ENCODE results near the gene NDFIP1. TPM values are rescaled to one million over a fixed set of nuclear protein-coding genes. Genes with fewer than 3 reads are reported as not detected.

Gene NDFIP1
- total RNA-seq, 1 experiment from 2014 or later, result 40.9 TPM

GRCh38 chr5:142128675-142129208 lies 20.2 kb downstream of the NDFIP1 start:
- no peak for TF ChIP-seq POLR2AphosphoS5 (IDR thresholded peaks at IDR 0.05; ENCODE audit: low read depth, low read length)
- TF ChIP-seq REST (IDR thresholded peaks at IDR 0.05; ENCODE audit: insufficient read depth in 1 of 2, low read depth in 2 of 2, low read length in 1 of 2), result no peak
- no peak for TF ChIP-seq TCF7L2 (IDR thresholded peaks at IDR 0.05; ENCODE audit: low read depth, low read length)
- no peak for TF ChIP-seq CTCF (IDR thresholded peaks at IDR 0.05)
- no peak for TF ChIP-seq SIN3A (IDR thresholded peaks at IDR 0.05; ENCODE audit: borderline replicate concordance, insufficient read depth, low read depth, low read length)
- no peaks in the 10 kb centered on the region for H3K9me3 ChIP-seq (ENCODE audit: control insufficient read depth, insufficient read depth, low read depth, low read length)
- no peaks in the 10 kb centered on the region for H3K27me3 ChIP-seq (ENCODE audit: control insufficient read depth, insufficient read depth, low read length)
- BruUV-seq (replicated peaks), result no TSS peak
- no peaks in the 10 kb centered on the region for H3K36me3 ChIP-seq (ENCODE audit: control insufficient read depth, insufficient read depth, low read length)
- H3K4me3 ChIP-seq (ENCODE audit: low read depth in 2 of 2, low read length in 2 of 2), result no peak overlapping the region
- in situ Hi-C loops (cut with HindIII; ENCODE audit: low pct_unique_long_range_greater_than_20kb, low sequenced_read_pairs) (no loop called here), intact Hi-C loops (cut with micrococcal nuclease; ENCODE audit: unreplicated experiment) (no loop called here)
- no peaks in the 10 kb centered on the region for H3K4me1 ChIP-seq (ENCODE audit: control insufficient read depth, insufficient read depth, low read length)
- no peak for DNase-seq (ENCODE audit: low read depth, low spot score)
- no peak overlapping the region for H3K27ac ChIP-seq (ENCODE audit: low read length)
- ATAC-seq, result no peak
- CTCF ChIA-PET, result interaction anchor here (0.5 kb wide), 1 partner anchor 30 kb away, joined by 15 read pairs; no protein-coding TSS in a partner anchor
- POLR2A ChIA-PET, result no interaction called here

GRCh38 chr5:142129446-142130066 lies 21.0 kb downstream of the NDFIP1 start:
- Histone ChIP-seq H3K4me3 (ENCODE audit: low read depth in 2 of 2, low read length in 2 of 2) (no peak overlapping the region), H3K4me1 (ENCODE audit: control insufficient read depth, insufficient read depth, low read length) (no peaks in the 10 kb centered on the region), H3K27ac (ENCODE audit: low read length) (no peak overlapping the region), H3K27me3 (ENCODE audit: control insufficient read depth, insufficient read depth, low read length) (no peaks in the 10 kb centered on the region), H3K36me3 (ENCODE audit: control insufficient read depth, insufficient read depth, low read length) (no peaks in the 10 kb centered on the region), H3K9me3 (ENCODE audit: control insufficient read depth, insufficient read depth, low read depth, low read length) (no peaks in the 10 kb centered on the region)
- ChIA-PET POLR2A (interaction anchor here (0.6 kb wide), 2 partner anchors 102 to 239 kb away, joined by 4 to 6 read pairs; no protein-coding TSS in a partner anchor), CTCF (interaction anchor here (0.7 kb wide), 1 partner anchor 603 kb away, joined by 7 read pairs; no protein-coding TSS in a partner anchor)
- no TSS peak for BruUV-seq (replicated peaks)
- no peak for ATAC-seq
- intact Hi-C loops (cut with micrococcal nuclease; ENCODE audit: unreplicated experiment) (no loop called here), in situ Hi-C loops (cut with HindIII; ENCODE audit: low pct_unique_long_range_greater_than_20kb, low sequenced_read_pairs) (no loop called here)
- no peak for DNase-seq (ENCODE audit: low read depth, low spot score)
- TF ChIP-seq REST (IDR thresholded peaks at IDR 0.05; ENCODE audit: insufficient read depth in 1 of 2, low read depth in 2 of 2, low read length in 1 of 2) (no peak), POLR2AphosphoS5 (IDR thresholded peaks at IDR 0.05; ENCODE audit: low read depth, low read length) (no peak), SIN3A (IDR thresholded peaks at IDR 0.05; ENCODE audit: borderline replicate concordance, insufficient read depth, low read depth, low read length) (no peak), TCF7L2 (IDR thresholded peaks at IDR 0.05; ENCODE audit: low read depth, low read length) (no peak), CTCF (IDR thresholded peaks at IDR 0.05) (no peak)
